Mucosa of stomach (tissue), 1 donor: Measurements from ENCODE around the gene GID8.

Experiments used
- H3K27me3 ChIP-seq: one replicate; pipeline ENCODE4 v1.7.0; 2013; ENCODE audit warnings: mild to moderate bottlenecking, low read length; ENCODE audit not compliant: control insufficient read depth, insufficient read depth
- H3K36me3 ChIP-seq: one replicate; pipeline ENCODE4 v1.7.0; 2013; ENCODE audit warnings: low read length; ENCODE audit not compliant: control insufficient read depth, insufficient read depth
- H3K4me1 ChIP-seq: one replicate; pipeline ENCODE4 v1.7.0; 2013; ENCODE audit warnings: mild to moderate bottlenecking, low read length; ENCODE audit not compliant: control insufficient read depth, insufficient read depth
- H3K4me3 ChIP-seq: one replicate; pipeline ENCODE4 v1.7.0; 2013; ENCODE audit warnings: low read length
- H3K9ac ChIP-seq: one replicate; pipeline ENCODE4 v1.7.0; 2013; ENCODE audit warnings: mild to moderate bottlenecking, low read length, moderate library complexity
- H3K9me3 ChIP-seq: one replicate; pipeline ENCODE4 v1.7.0; 2013; ENCODE audit warnings: mild to moderate bottlenecking, low read length, moderate library complexity; ENCODE audit not compliant: control insufficient read depth
- donor health status: Pancreatic carcinoma.

GID8 gene

GRCh38 chr20:62906647-62907375, 31.1 kb upstream of the GID8 start:
- H3K27me3 ChIP-seq: no peaks in the 10 kb centered on the region

GRCh38 chr20:62907384-62908317, 30.3 kb upstream of the GID8 start:
- no peak overlapping the region for H3K9ac ChIP-seq
- H3K27me3 ChIP-seq: no peaks in the 10 kb centered on the region
- no peaks in the 10 kb centered on the region for H3K9me3 ChIP-seq
- H3K4me1 ChIP-seq: peaks cover 8% of the 10 kb centered on the region
- no peak overlapping the region for H3K4me3 ChIP-seq
- H3K36me3 ChIP-seq: peaks cover 35% of the 10 kb centered on the region

More at GRCh38 chr20:62906647-62907375, 31.1 kb upstream of the GID8 start:
- Histone ChIP-seq H3K9me3 (no peaks in the 10 kb centered on the region), H3K9ac (no peak overlapping the region), H3K36me3 (peaks cover 35% of the 10 kb centered on the region), H3K4me3 (no peak overlapping the region), H3K4me1 (peaks cover 8% of the 10 kb centered on the region)

- peaks cover 35% of the 10 kb centered on the region for H3K36me3 ChIP-seq
- no peaks in the 10 kb centered on the region for H3K9me3 ChIP-seq
- H3K9ac ChIP-seq: no peak overlapping the region
- peaks cover 8% of the 10 kb centered on the region for H3K4me1 ChIP-seq
- no peak overlapping the region for H3K4me3 ChIP-seq
- no peaks in the 10 kb centered on the region for H3K27me3 ChIP-seq
Measured at GRCh38 chr20:62908971-62909791, 28.8 kb upstream of the GID8 start.

GRCh38 chr20:62910217-62910766, 27.7 kb upstream of the GID8 start:
- peaks cover 28% of the 10 kb centered on the region for H3K36me3 ChIP-seq
- no peak overlapping the region for H3K9ac ChIP-seq
- H3K27me3 ChIP-seq: no peaks in the 10 kb centered on the region
- peaks cover 13% of the 10 kb centered on the region for H3K4me1 ChIP-seq
- no peak overlapping the region for H3K4me3 ChIP-seq
- H3K9me3 ChIP-seq: no peaks in the 10 kb centered on the region

GRCh38 chr20:62910777-62911497, 27.0 kb upstream of the GID8 start:
- peaks cover 22% of the 10 kb centered on the region for H3K36me3 ChIP-seq
- H3K4me1 ChIP-seq: peaks cover 13% of the 10 kb centered on the region
- H3K9me3 ChIP-seq: no peaks in the 10 kb centered on the region
- no peak overlapping the region for H3K9ac ChIP-seq
- H3K4me3 ChIP-seq: no peak overlapping the region
- no peaks in the 10 kb centered on the region for H3K27me3 ChIP-seq

- no peaks in the 10 kb centered on the region for H3K9me3 ChIP-seq
- H3K9ac ChIP-seq: no peak overlapping the region
- H3K27me3 ChIP-seq: no peaks in the 10 kb centered on the region
- H3K4me3 ChIP-seq: no peak overlapping the region
- H3K36me3 ChIP-seq: peaks cover 18% of the 10 kb centered on the region
- peaks cover 16% of the 10 kb centered on the region for H3K4me1 ChIP-seq
Measured at GRCh38 chr20:62911701-62912280, 26.2 kb upstream of the GID8 start.

- H3K27me3 ChIP-seq: no peaks in the 10 kb centered on the region
- H3K9ac ChIP-seq: no peak overlapping the region
- H3K4me3 ChIP-seq: no peak overlapping the region
- peaks cover 18% of the 10 kb centered on the region for H3K36me3 ChIP-seq
- H3K4me1 ChIP-seq: peaks cover 29% of the 10 kb centered on the region
- H3K9me3 ChIP-seq: no peaks in the 10 kb centered on the region
Measured at GRCh38 chr20:62913043-62913630, 24.8 kb upstream of the GID8 start.

- H3K9me3 ChIP-seq: no peaks in the 10 kb centered on the region
- no peaks in the 10 kb centered on the region for H3K27me3 ChIP-seq
- H3K4me1 ChIP-seq: peaks cover 33% of the 10 kb centered on the region
- peaks cover 16% of the 10 kb centered on the region for H3K36me3 ChIP-seq
- H3K9ac ChIP-seq: no peak overlapping the region
- H3K4me3 ChIP-seq: no peak overlapping the region
Measured at GRCh38 chr20:62914436-62914835, 23.5 kb upstream of the GID8 start.

GRCh38 chr20:62914970-62915457, 22.9 kb upstream of the GID8 start:
- Histone ChIP-seq H3K4me1 (peaks cover 35% of the 10 kb centered on the region), H3K9me3 (no peaks in the 10 kb centered on the region), H3K27me3 (no peaks in the 10 kb centered on the region), H3K36me3 (peaks cover 13% of the 10 kb centered on the region), H3K4me3 (no peak overlapping the region), H3K9ac (no peak overlapping the region)

GRCh38 chr20:62916703-62917476, 21.1 kb upstream of the GID8 start:
- Histone ChIP-seq H3K4me1 (peaks cover 50% of the 10 kb centered on the region), H3K9ac (no peak overlapping the region), H3K27me3 (no peaks in the 10 kb centered on the region), H3K9me3 (no peaks in the 10 kb centered on the region), H3K4me3 (no peak overlapping the region), H3K36me3 (no peaks in the 10 kb centered on the region)
